Trophoblast cell (in vitro differentiated cells and primary cell): ENCODE results near the gene CTSL.
"Not testable (repeated sequence)": the region's sequence is repeated elsewhere in the genome, so short reads cannot be mapped to it uniquely, and the experiment has no call there.

Experiments
- DNase-seq, 2 donors: peaks; one replicate each; pipeline ENCODE4 v3.0.0-alpha.2; 2016
- H2AFZ ChIP-seq: 2 replicates; pipeline ENCODE4 v1.6.1; 2013; ENCODE audit warnings: low read length, moderate library complexity, mild to moderate bottlenecking; ENCODE audit not compliant: insufficient read depth, poor library complexity
- H2AK5ac ChIP-seq: 2 replicates; pipeline ENCODE4 v1.6.1; 2013; ENCODE audit warnings: mild to moderate bottlenecking, low read length
- H2BK120ac ChIP-seq: 2 replicates; pipeline ENCODE4 v1.6.1; 2013; ENCODE audit warnings: low read length, mild to moderate bottlenecking, moderate library complexity; ENCODE audit not compliant: insufficient read depth, poor library complexity
- H2BK12ac ChIP-seq: 2 replicates; pipeline ENCODE4 v1.6.1; 2013; ENCODE audit warnings: mild to moderate bottlenecking, low read length, moderate library complexity
- H2BK5ac ChIP-seq: 2 replicates; pipeline ENCODE4 v1.6.1; 2013; ENCODE audit warnings: low read length, low read depth, moderate library complexity, mild to moderate bottlenecking; ENCODE audit not compliant: poor library complexity
- H3K14ac ChIP-seq: 2 replicates; pipeline ENCODE4 v1.6.1; 2013; ENCODE audit warnings: mild to moderate bottlenecking, low read length
- H3K18ac ChIP-seq: 2 replicates; pipeline ENCODE4 v1.6.1; 2013; ENCODE audit warnings: mild to moderate bottlenecking, low read length
- H3K23ac ChIP-seq: 2 replicates; pipeline ENCODE4 v1.6.1; 2013; ENCODE audit warnings: low read length
- H3K27ac ChIP-seq: 2 replicates; pipeline ENCODE4 v1.5.1; 2013; ENCODE audit warnings: low read depth, mild to moderate bottlenecking, inconsistent platforms, low read length, moderate library complexity
- H3K27me3 ChIP-seq: 2 replicates; pipeline ENCODE4 v1.6.1; 2013; ENCODE audit warnings: inconsistent platforms, mild to moderate bottlenecking, low read length, moderate library complexity; ENCODE audit not compliant: insufficient read depth
- H3K36me3 ChIP-seq, 2 experiments: 1 replicate in 1 of 2; 2 replicates in 1 of 2; pipeline ENCODE4 v1.6.1; 2013; ENCODE audit warnings: low read length in 2 of 2, mild to moderate bottlenecking in 2 of 2, moderate library complexity in 1 of 2; ENCODE audit not compliant: insufficient read depth in 2 of 2, control insufficient read depth in 1 of 2
- H3K4ac ChIP-seq: 2 replicates; pipeline ENCODE4 v1.6.1; 2013; ENCODE audit warnings: low read depth, mild to moderate bottlenecking, low read length, moderate library complexity
- H3K4me1 ChIP-seq, 2 experiments: 1 replicate in 1 of 2; 2 replicates in 1 of 2; pipeline ENCODE4 v1.6.1; 2013; ENCODE audit warnings: low read length in 2 of 2, mild to moderate bottlenecking in 2 of 2, moderate library complexity in 1 of 2; ENCODE audit not compliant: insufficient read depth in 2 of 2, control insufficient read depth in 1 of 2
- H3K4me2 ChIP-seq: 2 replicates; pipeline ENCODE4 v1.6.1; 2013; ENCODE audit warnings: inconsistent platforms, mild to moderate bottlenecking, low read length, moderate library complexity
- H3K4me3 ChIP-seq: 2 replicates; pipeline ENCODE4 v1.5.1; 2013; ENCODE audit warnings: mild to moderate bottlenecking, low read depth, low read length, inconsistent platforms
- H3K79me1 ChIP-seq: one replicate; pipeline ENCODE4 v1.6.1; 2013; ENCODE audit warnings: low read length
- H3K79me2 ChIP-seq: 2 replicates; pipeline ENCODE4 v1.6.1; 2013; ENCODE audit warnings: low read length, mild to moderate bottlenecking; ENCODE audit not compliant: control insufficient read depth, insufficient read depth, poor library complexity
- H3K9ac ChIP-seq: 2 replicates; pipeline ENCODE4 v1.6.1; 2013; ENCODE audit warnings: mild to moderate bottlenecking, low read length
- H3K9me3 ChIP-seq: 2 replicates; pipeline ENCODE4 v1.6.1; 2013; ENCODE audit warnings: low read depth, mild to moderate bottlenecking, control low read depth, inconsistent platforms, low read length; ENCODE audit not compliant: insufficient read depth
- H4K12ac ChIP-seq: 2 replicates; pipeline ENCODE4 v1.6.1; 2013; ENCODE audit warnings: low read depth, mild to moderate bottlenecking, low read length, moderate library complexity
- H4K8ac ChIP-seq: 2 replicates; pipeline ENCODE4 v1.6.1; 2013; ENCODE audit warnings: low read depth, mild to moderate bottlenecking, low read length, moderate library complexity
- H4K91ac ChIP-seq: one replicate; pipeline ENCODE4 v1.6.1; 2013; ENCODE audit warnings: low read depth, mild to moderate bottlenecking, low read length, moderate library complexity
- WGBS: extraction: QIAGEN DNeasy Blood & Tissue Kit; methylation state at CpG from one replicate; pipeline ENCODE4 v1.1.7; 2013; ENCODE audit warnings: missing lambda C conversion rate; ENCODE audit not compliant: insufficient read length, insufficient coverage; ENCODE audit errors: extremely low coverage; 5-methylcytosine and 5-hydroxymethylcytosine counted together

The CTSL gene

GRCh38 chr9:87758330-87758729 lies 32.4 kb downstream of the CTSL start:
- DNase-seq, H2BK120ac ChIP-seq, H2BK5ac ChIP-seq, H3K9me3 ChIP-seq, H3K79me1 ChIP-seq, H3K27ac ChIP-seq, H3K79me2 ChIP-seq, H2BK12ac ChIP-seq, H3K4me1 ChIP-seq, H3K27me3 ChIP-seq, H4K91ac ChIP-seq, H2AK5ac ChIP-seq, H3K14ac ChIP-seq, H4K12ac ChIP-seq, H3K4ac ChIP-seq, H2AFZ ChIP-seq, H4K8ac ChIP-seq, H3K4me3 ChIP-seq, H3K36me3 ChIP-seq, H3K4me2 ChIP-seq, H3K18ac ChIP-seq, H3K23ac ChIP-seq, H3K9ac ChIP-seq: not testable (repeated sequence)
- no CpG with 5 or more reads among the region's 24 CpGs for WGBS

GRCh38 chr9:87759980-87760379 lies 34.1 kb downstream of the CTSL start:
- H4K12ac ChIP-seq, H2BK5ac ChIP-seq, H3K9me3 ChIP-seq: not testable (repeated sequence)

GRCh38 chr9:87760529-87760928 lies 34.6 kb downstream of the CTSL start:
- H3K4me2 ChIP-seq = no peak overlapping the region
- no peaks in the 10 kb centered on the region for H3K79me1 ChIP-seq
- H2BK12ac ChIP-seq = no peak overlapping the region
- H3K27ac ChIP-seq = no peak overlapping the region
- no peak overlapping the region for H2AK5ac ChIP-seq
- H3K14ac ChIP-seq = no peak overlapping the region
- H2AFZ ChIP-seq = no peak overlapping the region
- H4K91ac ChIP-seq = no peak overlapping the region
- no peak overlapping the region for H2BK120ac ChIP-seq
- no peaks in the 10 kb centered on the region for H3K79me2 ChIP-seq
- no peak overlapping the region for H3K18ac ChIP-seq
- no peak overlapping the region for H3K4ac ChIP-seq
- no peaks in the 10 kb centered on the region for H3K27me3 ChIP-seq
- H3K4me3 ChIP-seq = no peak overlapping the region
- no peaks in the 10 kb centered on the region for H3K9me3 ChIP-seq
- no peaks in the 10 kb centered on the region for H3K36me3 ChIP-seq
- H3K23ac ChIP-seq = no peak overlapping the region
- H4K8ac ChIP-seq = no peak overlapping the region
- H4K12ac ChIP-seq = no peak overlapping the region
- no peak overlapping the region for H3K9ac ChIP-seq
- DNase-seq = no peak
- H2BK5ac ChIP-seq = no peak overlapping the region
- WGBS = no CpG with 5 or more reads among the region's 2 CpGs
- H3K4me1 ChIP-seq = no peaks in the 10 kb centered on the region

More at GRCh38 chr9:87759980-87760379, 34.1 kb downstream of the CTSL start:
- H3K4ac ChIP-seq, H4K91ac ChIP-seq, H3K14ac ChIP-seq, H2AK5ac ChIP-seq, H3K27me3 ChIP-seq, H2BK12ac ChIP-seq, H3K36me3 ChIP-seq, H3K4me1 ChIP-seq, H3K23ac ChIP-seq, DNase-seq, H3K27ac ChIP-seq, H2AFZ ChIP-seq, H2BK120ac ChIP-seq, H3K79me1 ChIP-seq, H3K4me2 ChIP-seq, H3K4me3 ChIP-seq, H4K8ac ChIP-seq, H3K9ac ChIP-seq, H3K18ac ChIP-seq, H3K79me2 ChIP-seq: not testable (repeated sequence)

- DNase-seq = no peak
- H3K4me2 ChIP-seq = no peak overlapping the region
- H2BK5ac ChIP-seq = no peak overlapping the region
- H3K27me3 ChIP-seq = no peaks in the 10 kb centered on the region
- no peaks in the 10 kb centered on the region for H3K36me3 ChIP-seq
- H3K79me1 ChIP-seq = peaks cover 2% of the 10 kb centered on the region
- no peak overlapping the region for H4K8ac ChIP-seq
- no peak overlapping the region for H3K18ac ChIP-seq
- H3K4me3 ChIP-seq = no peak overlapping the region
- H2BK12ac ChIP-seq = no peak overlapping the region
- H2BK120ac ChIP-seq = no peak overlapping the region
- H4K91ac ChIP-seq = peak overlapping the region; percentile 43
- H4K12ac ChIP-seq = peak overlapping the region; percentile 4
- H3K9me3 ChIP-seq = no peaks in the 10 kb centered on the region
- no peak overlapping the region for H3K9ac ChIP-seq
- no peaks in the 10 kb centered on the region for H3K4me1 ChIP-seq
- no peak overlapping the region for H2AK5ac ChIP-seq
- no CpG with 5 or more reads among the region's 6 CpGs for WGBS
- no peaks in the 10 kb centered on the region for H3K79me2 ChIP-seq
- H3K4ac ChIP-seq = no peak overlapping the region
- H3K27ac ChIP-seq = no peak overlapping the region
- H2AFZ ChIP-seq = no peak overlapping the region
- H3K14ac ChIP-seq = no peak overlapping the region
- H3K23ac ChIP-seq = no peak overlapping the region
These were observed 37.4 kb downstream of the CTSL start for GRCh38 chr9:87763286-87763685.

- Histone ChIP-seq H3K79me2 (no peaks in the 10 kb centered on the region), H2BK5ac (no peak overlapping the region), H3K36me3 (no peaks in the 10 kb centered on the region), H3K14ac (no peak overlapping the region), H4K91ac (no peak overlapping the region), H4K8ac (no peak overlapping the region), H3K79me1 (peaks cover 4% of the 10 kb centered on the region), H3K4me2 (no peak overlapping the region), H3K27ac (no peak overlapping the region), H3K4me3 (no peak overlapping the region), H3K9ac (no peak overlapping the region), H3K18ac (no peak overlapping the region), H3K4ac (no peak overlapping the region), H4K12ac (no peak overlapping the region), H2AK5ac (no peak overlapping the region), H3K4me1 (peaks cover 0 to 6% of the 10 kb centered on the region in 2 experiments), H3K23ac (no peak overlapping the region), H2BK120ac (no peak overlapping the region), H2AFZ (no peak overlapping the region), H3K9me3 (no peaks in the 10 kb centered on the region), H2BK12ac (no peak overlapping the region), H3K27me3 (no peaks in the 10 kb centered on the region)
- DNase-seq = no peak
These were observed 39.6 kb downstream of the CTSL start for GRCh38 chr9:87765521-87765920.
